ENCODE results near the gene DIP2B. TPM values are rescaled to one million over a fixed set of nuclear protein-coding genes. Genes with fewer than 3 reads are reported as not detected.

DIP2B gene
- total RNA-seq, 3 donors from 2014 or later (not counting 1 experiment from before 2014, with no cell fraction given): 17.2 to 23.2 (median 22.2) TPM

GRCh38 chr12:50660425-50660822 lies 155.6 kb downstream of the DIP2B start:
- no peak for ATAC-seq
- intact Hi-C loops (cut with micrococcal nuclease): no loop called here
- no peak overlapping the region for H3K27ac Mint-ChIP-seq
- Histone ChIP-seq H3K36me3 (ENCODE audit: control insufficient read depth, insufficient read depth, low read length) (peaks cover 16% of the 10 kb centered on the region), H3K27me3 (ENCODE audit: control insufficient read depth, insufficient read depth, low read length) (no peaks in the 10 kb centered on the region), H3K9me3 (ENCODE audit: control insufficient read depth, insufficient read depth, low read length) (no peaks in the 10 kb centered on the region), H3K4me1 (ENCODE audit: control insufficient read depth, insufficient read depth, low read length) (no peaks in the 10 kb centered on the region), H3K4me3 (ENCODE audit: low read length) (no peak overlapping the region), H3K27ac (ENCODE audit: low read length) (no peak overlapping the region)
- H3K4me1 Mint-ChIP-seq: no peaks in the 10 kb centered on the region
- DNase-seq: no peak
- no peaks in the 10 kb centered on the region for H3K36me3 Mint-ChIP-seq
- TF ChIP-seq CTCF (IDR thresholded peaks at IDR 0.05): no peak
- H3K9me3 Mint-ChIP-seq: no peaks in the 10 kb centered on the region
- WGBS (ENCODE audit: insufficient coverage): 100% methylated on average over 2 of the region's 2 CpGs
- no peak overlapping the region for H3K4me3 Mint-ChIP-seq
- H3K27me3 Mint-ChIP-seq (ENCODE audit: low read depth in 2 of 2): no peaks in the 10 kb centered on the region

GRCh38 chr12:50661300-50662115 lies 156.7 kb downstream of the DIP2B start:
- no peak for ATAC-seq
- Mint-ChIP-seq H3K9me3 (no peaks in the 10 kb centered on the region), H3K27ac (no peak overlapping the region), H3K4me3 (no peak overlapping the region), H3K36me3 (no peaks in the 10 kb centered on the region), H3K27me3 (ENCODE audit: low read depth in 2 of 2) (no peaks in the 10 kb centered on the region), H3K4me1 (no peaks in the 10 kb centered on the region)
- Histone ChIP-seq H3K4me1 (ENCODE audit: control insufficient read depth, insufficient read depth, low read length) (no peaks in the 10 kb centered on the region), H3K27me3 (ENCODE audit: control insufficient read depth, insufficient read depth, low read length) (no peaks in the 10 kb centered on the region), H3K27ac (ENCODE audit: low read length) (no peak overlapping the region), H3K4me3 (ENCODE audit: low read length) (no peak overlapping the region), H3K36me3 (ENCODE audit: control insufficient read depth, insufficient read depth, low read length) (peaks cover 16% of the 10 kb centered on the region), H3K9me3 (ENCODE audit: control insufficient read depth, insufficient read depth, low read length) (no peaks in the 10 kb centered on the region)
- TF ChIP-seq CTCF (IDR thresholded peaks at IDR 0.05): no peak
- WGBS (ENCODE audit: insufficient coverage): 68% methylated on average over 5 of the region's 7 CpGs
- DNase-seq: no peak
- intact Hi-C loops (cut with micrococcal nuclease): no loop called here

- TF ChIP-seq CTCF (IDR thresholded peaks at IDR 0.05): no peak
- Mint-ChIP-seq H3K4me1 (no peaks in the 10 kb centered on the region), H3K27me3 (ENCODE audit: low read depth in 2 of 2) (no peaks in the 10 kb centered on the region), H3K27ac (no peak overlapping the region), H3K4me3 (no peak overlapping the region), H3K36me3 (no peaks in the 10 kb centered on the region), H3K9me3 (no peaks in the 10 kb centered on the region)
- intact Hi-C loops (cut with micrococcal nuclease): no loop called here
- Histone ChIP-seq H3K4me1 (ENCODE audit: control insufficient read depth, insufficient read depth, low read length) (no peaks in the 10 kb centered on the region), H3K36me3 (ENCODE audit: control insufficient read depth, insufficient read depth, low read length) (peaks cover 16% of the 10 kb centered on the region), H3K9me3 (ENCODE audit: control insufficient read depth, insufficient read depth, low read length) (no peaks in the 10 kb centered on the region), H3K27ac (ENCODE audit: low read length) (no peak overlapping the region), H3K4me3 (ENCODE audit: low read length) (no peak overlapping the region), H3K27me3 (ENCODE audit: control insufficient read depth, insufficient read depth, low read length) (no peaks in the 10 kb centered on the region)
- no peak for DNase-seq
- ATAC-seq: no peak
- WGBS (ENCODE audit: insufficient coverage): no CpG with 5 or more reads among the region's 1 CpG
Measured at GRCh38 chr12:50662116-50662510, 157.3 kb downstream of the DIP2B start.

GRCh38 chr12:50665170-50665569 lies 160.4 kb downstream of the DIP2B start:
- Mint-ChIP-seq H3K9me3 (no peaks in the 10 kb centered on the region), H3K4me1 (no peaks in the 10 kb centered on the region), H3K27ac (no peak overlapping the region), H3K4me3 (no peak overlapping the region), H3K36me3 (no peaks in the 10 kb centered on the region), H3K27me3 (ENCODE audit: low read depth in 2 of 2) (no peaks in the 10 kb centered on the region)
- Histone ChIP-seq H3K36me3 (ENCODE audit: control insufficient read depth, insufficient read depth, low read length) (peaks cover 13% of the 10 kb centered on the region), H3K4me1 (ENCODE audit: control insufficient read depth, insufficient read depth, low read length) (no peaks in the 10 kb centered on the region), H3K4me3 (ENCODE audit: low read length) (no peak overlapping the region), H3K27me3 (ENCODE audit: control insufficient read depth, insufficient read depth, low read length) (no peaks in the 10 kb centered on the region), H3K27ac (ENCODE audit: low read length) (no peak overlapping the region), H3K9me3 (ENCODE audit: control insufficient read depth, insufficient read depth, low read length) (no peaks in the 10 kb centered on the region)
- TF ChIP-seq CTCF (IDR thresholded peaks at IDR 0.05): no peak
- DNase-seq (no peak), ATAC-seq (no peak)
- 100% methylated on average over 4 of the region's 5 CpGs for WGBS (ENCODE audit: insufficient coverage)
- intact Hi-C loops (cut with micrococcal nuclease): no loop called here

Measured in natural killer cell (primary cell).